ENCODE results near the gene RCAN2.

DNA sequence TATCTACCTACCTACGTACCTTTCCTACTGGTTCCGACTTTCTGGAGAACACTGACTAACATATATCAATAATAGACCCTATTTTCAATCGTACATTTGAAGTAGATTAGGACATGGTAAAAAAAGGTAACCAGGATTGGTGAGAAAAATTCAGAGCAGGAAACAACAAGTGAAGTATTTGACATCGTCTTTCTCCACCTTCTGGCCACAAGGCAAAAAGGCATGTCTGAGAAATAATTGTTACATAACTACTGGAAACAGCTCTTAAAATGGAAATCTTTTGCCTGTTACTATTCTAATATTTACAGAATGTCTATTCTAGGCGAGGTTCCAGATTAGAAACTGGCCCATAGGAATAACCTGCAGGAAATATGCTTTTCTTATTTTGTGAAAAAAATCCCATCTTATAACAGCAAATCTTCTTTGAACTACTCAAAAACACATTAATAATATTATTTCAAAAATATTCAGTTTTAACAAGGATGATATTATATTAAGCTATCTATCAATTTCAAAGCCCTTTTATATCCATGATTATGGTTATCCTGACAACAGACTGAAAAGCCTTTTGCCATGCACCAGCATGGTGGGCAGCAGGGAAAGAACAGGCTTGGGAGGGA lies 80.8 kb downstream of the RCAN2 start:
- TF ChIP-seq, protein P1, sequence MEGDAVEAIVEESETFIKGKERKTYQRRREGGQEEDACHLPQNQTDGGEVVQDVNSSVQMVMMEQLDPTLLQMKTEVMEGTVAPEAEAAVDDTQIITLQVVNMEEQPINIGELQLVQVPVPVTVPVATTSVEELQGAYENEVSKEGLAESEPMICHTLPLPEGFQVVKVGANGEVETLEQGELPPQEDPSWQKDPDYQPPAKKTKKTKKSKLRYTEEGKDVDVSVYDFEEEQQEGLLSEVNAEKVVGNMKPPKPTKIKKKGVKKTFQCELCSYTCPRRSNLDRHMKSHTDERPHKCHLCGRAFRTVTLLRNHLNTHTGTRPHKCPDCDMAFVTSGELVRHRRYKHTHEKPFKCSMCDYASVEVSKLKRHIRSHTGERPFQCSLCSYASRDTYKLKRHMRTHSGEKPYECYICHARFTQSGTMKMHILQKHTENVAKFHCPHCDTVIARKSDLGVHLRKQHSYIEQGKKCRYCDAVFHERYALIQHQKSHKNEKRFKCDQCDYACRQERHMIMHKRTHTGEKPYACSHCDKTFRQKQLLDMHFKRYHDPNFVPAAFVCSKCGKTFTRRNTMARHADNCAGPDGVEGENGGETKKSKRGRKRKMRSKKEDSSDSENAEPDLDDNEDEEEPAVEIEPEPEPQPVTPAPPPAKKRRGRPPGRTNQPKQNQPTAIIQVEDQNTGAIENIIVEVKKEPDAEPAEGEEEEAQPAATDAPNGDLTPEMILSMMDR (conservative IDR thresholded peaks at IDR 0.05; ENCODE audit: low read depth, low read length), result peak; percentile 78
- TF ChIP-seq EZH2 (IDR thresholded peaks at IDR 0.05; ENCODE audit: borderline replicate concordance, low read depth, low read length, poor library complexity, severe bottlenecking), result no peak

Data from A673 (cell line).